HepG2 (cell line): ENCODE data around the gene B4GALT3. TPM values are rescaled to one million over a fixed set of nuclear protein-coding genes. Genes with fewer than 3 reads are reported as not detected.

ENCODE experiments used
- E2F1 ChIP-seq: sonication (generic); formaldehyde crosslinking; IDR thresholded peaks from 2 replicates; pipeline ENCODE4 v1.5.0; 2020; ENCODE audit warnings: missing genetic modification reagents
- ELF4 ChIP-seq: sonication (generic); formaldehyde crosslinking; IDR thresholded peaks from 2 replicates; pipeline ENCODE4 v1.5.0; 2020; ENCODE audit warnings: missing genetic modification reagents, mild to moderate bottlenecking, moderate library complexity, borderline replicate concordance
- ERF ChIP-seq: IDR thresholded peaks from 2 replicates; pipeline ENCODE4 v1.6.1; 2018; ENCODE audit warnings: missing biosample characterization, missing genetic modification reagents
- HNF4A ChIP-seq: sonication (generic); formaldehyde crosslinking; IDR thresholded peaks from 2 replicates; pipeline ENCODE4 v1.4.0; 2020; ENCODE audit warnings: missing genetic modification reagents
- NFKBIZ ChIP-seq: IDR thresholded peaks from 2 replicates; pipeline ENCODE4 v1.6.1; 2018; ENCODE audit warnings: missing genetic modification reagents, missing compliant biosample characterization
- TOPORS ChIP-seq: sonication (generic); formaldehyde crosslinking; IDR thresholded peaks from 2 replicates; pipeline ENCODE4 v1.8.0; 2023; ENCODE audit warnings: mild to moderate bottlenecking, missing genetic modification reagents
- ZNF607 ChIP-seq: sonication (generic); formaldehyde crosslinking; IDR thresholded peaks from 2 replicates; pipeline ENCODE4 v1.5.1; 2020; ENCODE audit warnings: missing genetic modification reagents, mild to moderate bottlenecking, borderline replicate concordance
- polyA plus RNA-seq, 8 experiments: library from polyadenylated mRNA; depleted of rRNA in 3 of 8; stranded (reverse) in 7 of 8; unstranded in 1 of 8; fragments of >200 nt; fragmentation: Illumina TruSeq in 4 of 8; extraction: Trizol in 4 of 8; gene quantifications; 2 replicates each; pipeline versions ENCODE4 v1.2.1 to v1.2.3, GENCODE V29; 2011 to 2016; ENCODE audit warnings: low read depth in 4 of 8, missing spikeins in 1 of 8, mixed read lengths in 1 of 8; ENCODE audit not compliant: insufficient read depth in 1 of 8
- total RNA-seq, 5 experiments: library from RNA; depleted of rRNA; stranded (reverse); fragments of >200 nt; fragmentation: Illumina TruSeq; extraction: Trizol; gene quantifications; 2 replicates each; pipeline ENCODE4 v1.2.3, GENCODE V29; 2016; ENCODE audit warnings: low read depth in 1 of 5
- TF ChIP-seq, protein P1 (sequence below), 2 experiments: fragments of 450-650 bp in 1 of 2; sonication (generic) in 1 of 2; formaldehyde crosslinking in 1 of 2; IDR thresholded peaks; 2 replicates each; pipeline versions ENCODE4 v1.6.1 to v1.8.0; 2016 to 2022; ENCODE audit warnings: antibody characterized with exemption in 1 of 2, mild to moderate bottlenecking in 1 of 2, missing genetic modification reagents in 1 of 2
- TF ChIP-seq, protein P2 (sequence below): sonication (generic); formaldehyde crosslinking; IDR thresholded peaks from 2 replicates; pipeline ENCODE4 v1.4.0; 2020; ENCODE audit warnings: missing genetic modification reagents
- TF ChIP-seq, protein P3 (sequence below): IDR thresholded peaks from 2 replicates; pipeline ENCODE4 v1.6.1; 2012; ENCODE audit warnings: inconsistent platforms
- TF ChIP-seq, protein P4 (sequence below): sonication (generic); formaldehyde crosslinking; IDR thresholded peaks from 2 replicates; pipeline ENCODE4 v1.4.0; 2020; ENCODE audit warnings: mild to moderate bottlenecking, low read depth, missing genetic modification reagents

Gene B4GALT3
- total and polyA plus RNA-seq, 2 of the 13 experiments (the other 11 are each of a cell fraction or from before 2014, with no cell fraction given): 35.6 to 40.4 TPM

GRCh38 chr1:161159913-161160243 lies 17.4 kb downstream of the B4GALT3 start (continued):
- TF ChIP-seq, protein P1, sequence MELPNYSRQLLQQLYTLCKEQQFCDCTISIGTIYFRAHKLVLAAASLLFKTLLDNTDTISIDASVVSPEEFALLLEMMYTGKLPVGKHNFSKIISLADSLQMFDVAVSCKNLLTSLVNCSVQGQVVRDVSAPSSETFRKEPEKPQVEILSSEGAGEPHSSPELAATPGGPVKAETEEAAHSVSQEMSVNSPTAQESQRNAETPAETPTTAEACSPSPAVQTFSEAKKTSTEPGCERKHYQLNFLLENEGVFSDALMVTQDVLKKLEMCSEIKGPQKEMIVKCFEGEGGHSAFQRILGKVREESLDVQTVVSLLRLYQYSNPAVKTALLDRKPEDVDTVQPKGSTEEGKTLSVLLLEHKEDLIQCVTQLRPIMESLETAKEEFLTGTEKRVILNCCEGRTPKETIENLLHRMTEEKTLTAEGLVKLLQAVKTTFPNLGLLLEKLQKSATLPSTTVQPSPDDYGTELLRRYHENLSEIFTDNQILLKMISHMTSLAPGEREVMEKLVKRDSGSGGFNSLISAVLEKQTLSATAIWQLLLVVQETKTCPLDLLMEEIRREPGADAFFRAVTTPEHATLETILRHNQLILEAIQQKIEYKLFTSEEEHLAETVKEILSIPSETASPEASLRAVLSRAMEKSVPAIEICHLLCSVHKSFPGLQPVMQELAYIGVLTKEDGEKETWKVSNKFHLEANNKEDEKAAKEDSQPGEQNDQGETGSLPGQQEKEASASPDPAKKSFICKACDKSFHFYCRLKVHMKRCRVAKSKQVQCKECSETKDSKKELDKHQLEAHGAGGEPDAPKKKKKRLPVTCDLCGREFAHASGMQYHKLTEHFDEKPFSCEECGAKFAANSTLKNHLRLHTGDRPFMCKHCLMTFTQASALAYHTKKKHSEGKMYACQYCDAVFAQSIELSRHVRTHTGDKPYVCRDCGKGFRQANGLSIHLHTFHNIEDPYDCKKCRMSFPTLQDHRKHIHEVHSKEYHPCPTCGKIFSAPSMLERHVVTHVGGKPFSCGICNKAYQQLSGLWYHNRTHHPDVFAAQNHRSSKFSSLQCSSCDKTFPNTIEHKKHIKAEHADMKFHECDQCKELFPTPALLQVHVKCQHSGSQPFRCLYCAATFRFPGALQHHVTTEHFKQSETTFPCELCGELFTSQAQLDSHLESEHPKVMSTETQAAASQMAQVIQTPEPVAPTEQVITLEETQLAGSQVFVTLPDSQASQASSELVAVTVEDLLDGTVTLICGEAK (IDR thresholded peaks at IDR 0.05): no peak
- TF ChIP-seq, protein P1 (CRISPR knock-in tag; IDR thresholded peaks at IDR 0.05): no peak
- TF ChIP-seq ERF (CRISPR knock-in tag) (no peak), TOPORS (no peak), E2F1 (CRISPR knock-in tag) (no peak), HNF4A (CRISPR knock-in tag) (peak; percentile 24; the same call in 1 of the 2 replicates), ZNF607 (CRISPR knock-in tag) (no peak), ELF4 (CRISPR knock-in tag) (no peak), NFKBIZ (CRISPR knock-in tag) (no peak)
- TF ChIP-seq, protein P2, sequence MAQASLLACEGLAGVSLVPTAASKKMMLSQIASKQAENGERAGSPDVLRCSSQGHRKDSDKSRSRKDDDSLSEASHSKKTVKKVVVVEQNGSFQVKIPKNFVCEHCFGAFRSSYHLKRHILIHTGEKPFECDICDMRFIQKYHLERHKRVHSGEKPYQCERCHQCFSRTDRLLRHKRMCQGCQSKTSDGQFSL: peak; percentile 31; the same call in 1 of the 2 replicates
- TF ChIP-seq, protein P3, sequence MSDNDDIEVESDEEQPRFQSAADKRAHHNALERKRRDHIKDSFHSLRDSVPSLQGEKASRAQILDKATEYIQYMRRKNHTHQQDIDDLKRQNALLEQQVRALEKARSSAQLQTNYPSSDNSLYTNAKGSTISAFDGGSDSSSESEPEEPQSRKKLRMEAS: 0 out of 2 replicates have a peak, but pooled peaks have one; percentile 11
- TF ChIP-seq, protein P4, sequence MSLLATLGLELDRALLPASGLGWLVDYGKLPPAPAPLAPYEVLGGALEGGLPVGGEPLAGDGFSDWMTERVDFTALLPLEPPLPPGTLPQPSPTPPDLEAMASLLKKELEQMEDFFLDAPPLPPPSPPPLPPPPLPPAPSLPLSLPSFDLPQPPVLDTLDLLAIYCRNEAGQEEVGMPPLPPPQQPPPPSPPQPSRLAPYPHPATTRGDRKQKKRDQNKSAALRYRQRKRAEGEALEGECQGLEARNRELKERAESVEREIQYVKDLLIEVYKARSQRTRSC (CRISPR knock-in tag): no peak
- TF ChIP-seq, all 625 proteins: peak for 5
